ENCODE measurements around the gene SYNGAP1.
"Not testable (repeated sequence)": the region's sequence is repeated elsewhere in the genome, so short reads cannot be mapped to it uniquely, and the experiment has no call there.

SYNGAP1 gene

GRCh38 chr6:33391278-33391921, 28.5 kb upstream of the SYNGAP1 start, which contains the start of gene KIFC1:
Gene KIFC1, plus strand, starts transcription at chr6:33391823. Its CDS starts 163 bp downstream, at chr6:33391986.
- Histone ChIP-seq H3K36me3 (ENCODE audit: insufficient read depth, low read length) (no peaks in the 10 kb centered on the region), H3K9ac (ENCODE audit: low read depth, low read length) (peak within 1 kb of the TSS; percentile 87), H3K9me3 (ENCODE audit: control insufficient read depth, insufficient read depth, low read length) (no peaks in the 10 kb centered on the region), H3K4me1 (ENCODE audit: insufficient read depth, low read length) (peaks cover 15% of the 10 kb centered on the region)

DNA sequence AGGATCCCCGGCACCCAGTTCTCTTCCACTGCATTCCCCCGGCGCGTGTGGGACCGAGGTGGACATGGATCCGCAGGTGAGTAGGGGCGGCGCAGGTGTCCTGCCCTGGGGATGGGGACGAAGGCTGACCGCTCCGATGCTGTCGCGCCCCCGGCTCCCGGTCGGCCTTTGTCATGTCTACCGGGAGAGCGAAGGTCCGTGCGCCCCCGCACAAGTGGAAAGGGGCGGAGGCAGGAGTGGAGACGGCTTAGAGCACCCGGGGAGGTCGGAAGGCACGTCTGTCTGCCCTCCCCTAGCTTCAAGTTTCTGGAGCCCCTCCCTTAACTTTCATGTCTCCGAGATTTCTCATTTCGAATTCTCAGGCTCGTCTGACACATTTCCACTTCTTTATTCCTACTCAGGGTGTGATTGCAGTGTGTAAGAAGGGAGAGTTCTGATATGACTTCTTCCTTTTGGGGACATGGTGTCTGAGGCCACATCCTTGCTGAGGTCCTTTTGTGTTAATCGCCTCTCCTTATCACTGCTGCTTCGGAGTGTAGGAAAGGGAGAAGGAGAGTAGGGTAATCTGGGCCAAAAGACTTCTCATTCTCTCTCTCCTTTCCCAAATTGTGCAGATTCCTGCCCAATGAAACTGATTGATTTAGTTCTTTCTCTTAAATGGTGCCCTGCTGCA, 27.8 kb upstream of the SYNGAP1 start:
- Histone ChIP-seq H3K9me3 (ENCODE audit: control insufficient read depth, insufficient read depth, low read length) (no peaks in the 10 kb centered on the region), H3K4me1 (ENCODE audit: insufficient read depth, low read length) (peaks cover 15% of the 10 kb centered on the region), H3K9ac (ENCODE audit: low read depth, low read length) (peak overlapping the region; percentile 87), H3K36me3 (ENCODE audit: insufficient read depth, low read length) (no peaks in the 10 kb centered on the region)

- no peaks in the 10 kb centered on the region for H3K9me3 ChIP-seq (ENCODE audit: control insufficient read depth, insufficient read depth, low read length)
- H3K36me3 ChIP-seq (ENCODE audit: insufficient read depth, low read length), result no peaks in the 10 kb centered on the region
- H3K4me1 ChIP-seq (ENCODE audit: insufficient read depth, low read length), result peaks cover 15% of the 10 kb centered on the region
- peak overlapping the region; percentile 87 for H3K9ac ChIP-seq (ENCODE audit: low read depth, low read length)
These were observed 27.3 kb upstream of the SYNGAP1 start for GRCh38 chr6:33392595-33392948.

DNA sequence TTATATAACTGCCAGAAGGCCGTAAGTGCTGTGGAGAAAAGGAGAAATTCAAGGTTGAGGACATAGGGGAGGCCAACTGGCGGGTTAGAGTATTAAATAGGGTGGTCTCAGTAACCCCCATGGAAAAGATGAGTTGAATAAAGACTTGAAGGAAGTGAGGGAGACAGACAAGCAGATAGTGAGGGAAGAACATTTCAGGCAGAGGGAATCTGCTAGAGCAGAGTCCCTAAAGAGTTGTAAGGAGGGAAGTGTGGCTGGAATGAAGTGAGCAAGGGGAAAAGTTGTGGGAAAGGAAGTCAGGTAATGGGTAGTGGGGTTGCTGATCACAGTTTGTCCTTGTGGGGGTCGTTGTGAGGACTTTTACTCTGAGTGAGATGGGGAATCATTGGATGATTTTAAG, 26.9 kb upstream of the SYNGAP1 start:
- H3K9ac ChIP-seq (ENCODE audit: low read depth, low read length), result peak overlapping the region; percentile 87
- no peaks in the 10 kb centered on the region for H3K36me3 ChIP-seq (ENCODE audit: insufficient read depth, low read length)
- peaks cover 15% of the 10 kb centered on the region for H3K4me1 ChIP-seq (ENCODE audit: insufficient read depth, low read length)
- no peaks in the 10 kb centered on the region for H3K9me3 ChIP-seq (ENCODE audit: control insufficient read depth, insufficient read depth, low read length)

DNA sequence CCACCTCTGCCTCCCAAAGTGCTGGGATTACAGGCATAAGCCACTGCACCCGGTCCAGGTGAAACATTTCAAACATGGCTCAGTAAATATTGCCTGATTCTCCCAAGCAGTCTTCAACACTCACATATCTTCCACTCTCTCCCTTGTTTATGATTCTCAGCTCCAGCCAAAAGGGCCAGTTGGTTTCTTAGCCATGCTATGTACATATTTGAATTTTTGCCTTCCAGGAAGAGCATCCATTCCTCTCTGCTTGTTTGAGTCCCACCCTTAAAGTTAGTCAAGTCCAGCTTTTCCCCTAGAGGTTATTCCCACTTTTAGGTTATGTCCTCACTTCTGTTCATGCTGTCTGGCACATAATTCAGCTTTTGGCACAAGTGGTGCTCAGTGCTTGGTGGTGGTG, 22.3 kb upstream of the SYNGAP1 start:
- no peak overlapping the region for H3K9ac ChIP-seq (ENCODE audit: low read depth, low read length)
- peaks cover 7% of the 10 kb centered on the region; the same call in 1 of the 2 replicates for H3K36me3 ChIP-seq (ENCODE audit: insufficient read depth, low read length)
- H3K4me1 ChIP-seq (ENCODE audit: insufficient read depth, low read length), result peaks cover 7% of the 10 kb centered on the region; the same call in 1 of the 2 replicates
- H3K9me3 ChIP-seq (ENCODE audit: control insufficient read depth, insufficient read depth, low read length), result no peaks in the 10 kb centered on the region

- H3K9ac ChIP-seq (ENCODE audit: low read depth, low read length); H3K36me3 ChIP-seq (ENCODE audit: insufficient read depth, low read length): not testable (repeated sequence)
These were observed 21.3 kb upstream of the SYNGAP1 start for GRCh38 chr6:33398601-33399000.

GRCh38 chr6:33399881-33400280, 20.0 kb upstream of the SYNGAP1 start:
- H3K4me1 ChIP-seq (ENCODE audit: insufficient read depth, low read length); H3K9me3 ChIP-seq (ENCODE audit: control insufficient read depth, insufficient read depth, low read length); H3K9ac ChIP-seq (ENCODE audit: low read depth, low read length): not testable (repeated sequence)
- H3K36me3 ChIP-seq (ENCODE audit: insufficient read depth, low read length), result peaks cover 16% of the 10 kb centered on the region

More at GRCh38 chr6:33398601-33399000, 21.3 kb upstream of the SYNGAP1 start:
- not testable (repeated sequence) for H3K9me3 ChIP-seq (ENCODE audit: control insufficient read depth, insufficient read depth, low read length); H3K4me1 ChIP-seq (ENCODE audit: insufficient read depth, low read length)

GRCh38 chr6:33404884-33405283, 15.0 kb upstream of the SYNGAP1 start:
- H3K9me3 ChIP-seq (ENCODE audit: control insufficient read depth, insufficient read depth, low read length), result no peaks in the 10 kb centered on the region
- H3K9ac ChIP-seq (ENCODE audit: low read depth, low read length), result no peak overlapping the region
- peaks cover 22% of the 10 kb centered on the region for H3K36me3 ChIP-seq (ENCODE audit: insufficient read depth, low read length)
- peaks cover 3% of the 10 kb centered on the region; the same call in 1 of the 2 replicates for H3K4me1 ChIP-seq (ENCODE audit: insufficient read depth, low read length)

DNA sequence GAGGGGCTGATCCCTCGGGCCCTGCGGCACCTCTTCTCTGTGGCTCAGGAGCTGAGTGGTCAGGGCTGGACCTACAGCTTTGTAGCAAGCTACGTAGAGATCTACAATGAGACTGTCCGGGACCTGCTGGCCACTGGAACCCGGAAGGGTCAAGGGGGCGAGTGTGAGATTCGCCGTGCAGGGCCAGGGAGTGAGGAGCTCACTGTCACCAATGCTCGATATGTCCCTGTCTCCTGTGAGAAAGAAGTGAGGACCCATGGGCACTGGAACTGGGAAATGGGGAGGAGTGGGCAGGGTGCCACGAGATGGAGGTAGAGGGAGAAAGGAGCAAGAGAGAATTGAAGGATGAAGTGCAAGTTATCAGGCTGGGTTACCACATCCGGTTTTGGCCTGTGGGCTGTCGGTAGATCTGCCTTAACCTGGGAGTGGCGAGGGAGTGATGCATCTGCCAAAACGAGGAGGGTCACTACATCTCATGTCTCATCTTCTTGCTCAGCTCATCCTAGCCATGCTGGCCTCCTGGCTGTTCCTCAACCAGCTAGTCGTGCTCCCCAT, 14.4 kb upstream of the SYNGAP1 start:
- Histone ChIP-seq H3K9ac (ENCODE audit: low read depth, low read length) (no peak overlapping the region), H3K4me1 (ENCODE audit: insufficient read depth, low read length) (peaks cover 3% of the 10 kb centered on the region; the same call in 1 of the 2 replicates), H3K9me3 (ENCODE audit: control insufficient read depth, insufficient read depth, low read length) (no peaks in the 10 kb centered on the region), H3K36me3 (ENCODE audit: insufficient read depth, low read length) (peaks cover 22% of the 10 kb centered on the region)

- peaks cover 22% of the 10 kb centered on the region for H3K36me3 ChIP-seq (ENCODE audit: insufficient read depth, low read length)
- H3K9ac ChIP-seq (ENCODE audit: low read depth, low read length), result no peak overlapping the region
- peaks cover 3% of the 10 kb centered on the region; the same call in 1 of the 2 replicates for H3K4me1 ChIP-seq (ENCODE audit: insufficient read depth, low read length)
- H3K9me3 ChIP-seq (ENCODE audit: control insufficient read depth, insufficient read depth, low read length), result no peaks in the 10 kb centered on the region
These were observed 13.7 kb upstream of the SYNGAP1 start for GRCh38 chr6:33406126-33406525.

DNA sequence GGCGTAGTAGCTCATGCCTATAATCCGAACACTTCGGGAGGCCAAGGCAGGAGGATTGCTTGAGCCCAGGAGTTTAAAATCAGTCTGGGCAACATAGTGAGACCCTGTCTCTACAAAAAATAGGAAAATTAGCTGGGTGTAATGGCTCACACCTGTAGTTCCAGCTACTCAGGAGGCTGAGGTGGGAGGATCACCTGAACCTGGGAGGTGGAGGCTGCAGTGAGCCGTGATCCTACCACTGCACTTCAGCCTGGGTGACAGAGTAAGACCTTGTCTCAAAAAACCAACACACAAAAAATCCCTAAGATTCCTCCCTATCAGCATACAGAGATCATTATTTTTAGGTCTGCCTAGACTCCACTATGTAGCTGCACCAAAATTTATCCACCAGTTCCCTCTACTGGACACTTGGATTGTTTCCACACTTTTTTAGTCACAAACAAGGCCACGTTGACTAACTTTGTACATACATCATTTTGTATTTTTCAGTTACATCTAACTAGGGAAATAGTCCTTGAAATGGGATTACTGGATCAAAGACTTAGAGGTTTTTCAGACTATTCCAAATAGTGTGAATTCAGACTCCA, 12.6 kb upstream of the SYNGAP1 start:
- Histone ChIP-seq H3K36me3 (ENCODE audit: insufficient read depth, low read length) (peaks cover 22% of the 10 kb centered on the region), H3K4me1 (ENCODE audit: insufficient read depth, low read length) (peaks cover 3% of the 10 kb centered on the region; the same call in 1 of the 2 replicates), H3K9ac (ENCODE audit: low read depth, low read length) (no peak overlapping the region), H3K9me3 (ENCODE audit: control insufficient read depth, insufficient read depth, low read length) (no peaks in the 10 kb centered on the region)

DNA sequence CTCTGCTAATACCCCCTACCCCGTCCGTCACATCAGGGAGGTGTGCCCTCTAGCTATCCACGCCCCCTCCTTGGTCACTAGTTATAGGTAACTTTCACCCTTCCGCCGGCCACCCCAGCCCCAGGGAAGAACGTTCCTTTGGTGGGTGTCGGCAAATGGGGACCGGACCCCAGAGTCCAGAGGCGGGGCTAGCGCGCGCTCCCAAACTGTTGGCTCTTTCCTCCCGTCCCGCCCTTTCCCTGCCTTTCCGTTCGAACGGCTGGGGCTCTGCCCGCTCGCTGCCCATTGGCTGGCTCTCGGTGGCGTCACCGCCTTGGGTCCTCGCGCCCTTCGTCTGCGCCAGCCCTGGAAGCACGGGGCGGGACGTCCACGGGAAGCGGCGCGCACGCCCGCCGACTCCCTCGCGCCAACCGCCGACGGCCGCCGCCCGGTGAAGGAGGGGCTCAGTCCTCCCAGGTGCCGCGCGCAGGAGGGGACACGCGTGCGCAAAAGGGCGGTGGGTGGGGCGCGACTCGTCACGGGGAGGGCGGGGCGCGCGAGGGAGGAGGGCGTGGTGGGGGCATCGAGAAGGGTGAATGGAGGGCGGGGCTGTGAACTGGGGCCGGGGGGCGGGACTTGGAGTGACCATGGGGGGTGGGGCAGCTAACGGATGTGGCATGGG, 9.7 kb upstream of the SYNGAP1 start:
- Histone ChIP-seq H3K36me3 (ENCODE audit: insufficient read depth, low read length) (peaks cover 22% of the 10 kb centered on the region), H3K4me1 (ENCODE audit: insufficient read depth, low read length) (peaks cover 3% of the 10 kb centered on the region; the same call in 1 of the 2 replicates), H3K9ac (ENCODE audit: low read depth, low read length) (peak overlapping the region; percentile 53), H3K9me3 (ENCODE audit: control insufficient read depth, insufficient read depth, low read length) (no peaks in the 10 kb centered on the region)

- peaks cover 3% of the 10 kb centered on the region; the same call in 1 of the 2 replicates for H3K4me1 ChIP-seq (ENCODE audit: insufficient read depth, low read length)
- peaks cover 26% of the 10 kb centered on the region for H3K36me3 ChIP-seq (ENCODE audit: insufficient read depth, low read length)
- H3K9me3 ChIP-seq (ENCODE audit: control insufficient read depth, insufficient read depth, low read length), result no peaks in the 10 kb centered on the region
- H3K9ac ChIP-seq (ENCODE audit: low read depth, low read length), result peak within 1 kb of the TSS; percentile 94
These were observed 8.9 kb upstream of the SYNGAP1 start, which contains the start of gene PHF1 for GRCh38 chr6:33410711-33411631. Gene PHF1, plus strand, starts transcription at chr6:33411014. Its CDS starts 1,250 bp downstream, at chr6:33412264.
